ENCODE data around the gene ZCCHC17.
"Not testable (repeated sequence)": the region's sequence is repeated elsewhere in the genome, so short reads cannot be mapped to it uniquely, and the experiment has no call there.

ZCCHC17 gene

DNA sequence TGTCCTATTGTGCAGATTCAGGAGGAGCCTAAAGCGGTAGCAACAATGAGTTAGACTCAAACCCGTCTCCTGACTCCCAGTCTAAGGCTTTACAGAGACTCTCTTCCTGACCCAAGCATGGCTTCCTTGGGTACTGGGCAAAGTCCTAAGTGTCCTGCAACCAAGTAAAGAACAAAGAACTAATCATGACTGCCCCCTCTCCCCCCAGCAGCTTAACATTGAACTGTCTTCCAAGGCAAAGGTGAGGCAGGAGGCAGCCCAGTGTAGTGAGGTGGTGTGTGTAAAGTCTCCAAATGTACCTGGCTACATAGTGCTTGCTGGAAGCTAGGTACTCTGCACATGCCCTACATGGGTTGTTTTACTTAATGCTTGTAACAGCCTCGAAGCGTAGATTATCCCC lies 73.7 kb downstream of the ZCCHC17 start:
- no peak for DNase-seq (ENCODE audit: low spot score)

DNA sequence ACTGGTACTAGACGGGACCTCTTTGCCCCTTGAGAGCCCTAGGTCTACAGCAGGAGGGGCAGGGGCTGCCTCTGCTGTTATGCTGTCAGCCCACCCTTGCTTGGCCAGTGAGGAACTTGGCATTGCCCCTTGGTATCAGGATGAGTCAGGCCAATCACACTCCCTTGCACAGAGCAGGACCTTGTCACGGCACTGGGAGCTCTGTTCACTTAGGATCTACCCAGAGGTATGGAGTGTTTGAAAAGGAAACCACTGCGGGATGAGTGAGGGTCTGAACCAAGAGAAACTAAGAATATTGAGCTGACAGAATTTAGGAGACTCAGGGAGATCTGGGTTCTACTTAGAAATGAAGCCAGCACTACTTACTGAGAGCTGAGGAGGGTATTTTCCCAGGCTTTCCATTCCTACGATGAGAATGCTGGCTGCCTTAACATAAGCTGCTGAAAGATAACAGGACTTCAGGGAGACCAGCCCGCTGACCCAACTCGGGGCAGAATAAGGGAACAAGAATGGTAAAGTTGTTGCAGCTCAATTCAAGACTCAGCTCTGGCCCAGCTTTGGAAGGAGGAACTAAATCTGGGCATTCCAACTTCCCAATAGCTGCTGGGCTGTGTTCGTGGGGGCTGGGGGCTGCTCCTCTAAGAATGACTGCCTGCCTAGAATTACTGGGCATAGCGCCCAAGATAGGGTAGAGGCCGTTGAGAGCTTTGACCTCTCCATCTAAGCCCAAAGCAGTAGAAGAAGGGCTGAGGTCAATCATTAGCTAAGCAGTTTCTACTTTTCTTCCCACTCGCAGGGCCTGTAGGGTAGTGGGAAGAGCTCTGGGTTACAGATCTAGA lies 74.5 kb downstream of the ZCCHC17 start:
- DNase-seq (ENCODE audit: low spot score): no peak

DNA sequence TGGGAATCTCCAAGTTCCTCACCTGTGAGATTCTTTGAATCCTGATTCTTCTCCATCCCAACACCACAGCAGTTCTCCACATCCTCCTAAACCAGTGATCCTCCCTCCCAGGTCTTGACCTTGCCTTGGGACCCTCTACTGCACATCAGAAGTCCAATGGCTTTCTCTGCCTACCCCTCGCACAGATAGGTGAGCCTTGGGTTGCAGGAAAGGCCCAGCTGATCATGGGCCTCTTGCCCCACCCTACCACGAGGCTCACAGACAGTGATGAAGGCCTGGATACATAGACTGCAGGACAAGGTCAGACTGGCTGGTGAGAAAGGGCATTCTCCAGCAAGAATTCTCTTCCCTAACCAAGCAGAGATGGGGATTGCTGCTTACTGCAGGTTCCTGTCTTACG lies 75.2 kb downstream of the ZCCHC17 start:
- DNase-seq (ENCODE audit: low spot score): no peak

DNA sequence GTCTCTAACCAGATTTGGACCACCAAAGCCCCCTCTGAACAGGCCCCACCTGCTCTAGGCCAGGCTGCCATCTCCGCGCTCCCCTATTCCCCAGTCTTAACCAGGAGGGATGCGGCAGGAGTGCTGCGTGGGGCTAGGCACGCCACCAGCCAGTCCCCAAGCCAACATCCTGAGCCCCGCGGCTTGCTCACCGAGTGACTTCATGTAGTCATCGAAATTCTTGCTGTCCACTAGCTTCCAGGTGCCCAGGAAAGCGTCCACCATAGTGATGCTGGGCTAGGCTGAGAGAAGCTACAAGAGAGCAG lies 75.9 kb downstream of the ZCCHC17 start:
- DNase-seq (ENCODE audit: low spot score): no peak

DNA sequence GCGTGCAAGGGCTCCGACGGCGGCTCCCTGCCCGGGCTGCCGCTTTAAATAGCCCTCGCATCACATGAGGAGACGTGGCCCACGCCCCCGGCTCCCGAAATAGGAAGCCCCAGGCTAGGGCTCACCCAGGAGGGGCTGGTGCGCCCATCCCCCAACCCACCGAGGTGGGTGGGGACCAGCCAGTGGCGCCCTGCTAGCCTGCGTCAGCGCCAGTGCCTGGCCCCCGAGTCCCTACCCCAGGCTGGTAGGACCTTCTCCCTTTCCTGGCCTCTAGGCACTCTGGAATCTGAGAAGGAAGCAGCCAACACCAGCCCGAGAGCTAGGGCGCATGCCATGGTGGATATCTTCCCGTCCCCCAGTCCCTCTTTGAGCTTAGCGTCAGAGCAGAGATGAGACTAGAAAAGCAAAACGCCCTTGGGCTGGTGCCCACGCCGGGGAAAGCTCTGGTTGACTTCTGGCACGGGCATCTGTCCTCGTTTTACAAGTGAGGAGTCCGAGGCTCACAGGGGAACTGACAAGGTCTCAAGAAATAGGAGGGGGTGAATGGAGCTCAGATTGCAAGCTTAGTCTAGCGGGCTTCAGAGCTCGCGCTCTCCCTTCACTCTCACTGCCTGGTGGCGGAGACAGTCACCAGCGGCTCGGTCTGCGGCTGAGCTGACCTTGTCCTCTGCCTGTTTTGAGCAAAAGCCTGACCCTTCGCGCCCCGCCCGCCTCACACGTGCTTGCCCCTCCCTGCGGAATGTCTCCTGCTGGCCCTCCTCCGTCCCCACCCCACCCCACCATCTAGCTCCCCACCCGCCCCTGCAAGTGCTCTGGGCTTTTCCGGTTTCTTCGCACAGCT lies 76.4 kb downstream of the ZCCHC17 start, which contains the start of gene FABP3:
Gene FABP3 (minus strand): TSS at position 21 of the 841 bp plus-strand sequence. CDS start 62 bp downstream, outside the sequence.
- no peak for DNase-seq (ENCODE audit: low spot score)

DNA sequence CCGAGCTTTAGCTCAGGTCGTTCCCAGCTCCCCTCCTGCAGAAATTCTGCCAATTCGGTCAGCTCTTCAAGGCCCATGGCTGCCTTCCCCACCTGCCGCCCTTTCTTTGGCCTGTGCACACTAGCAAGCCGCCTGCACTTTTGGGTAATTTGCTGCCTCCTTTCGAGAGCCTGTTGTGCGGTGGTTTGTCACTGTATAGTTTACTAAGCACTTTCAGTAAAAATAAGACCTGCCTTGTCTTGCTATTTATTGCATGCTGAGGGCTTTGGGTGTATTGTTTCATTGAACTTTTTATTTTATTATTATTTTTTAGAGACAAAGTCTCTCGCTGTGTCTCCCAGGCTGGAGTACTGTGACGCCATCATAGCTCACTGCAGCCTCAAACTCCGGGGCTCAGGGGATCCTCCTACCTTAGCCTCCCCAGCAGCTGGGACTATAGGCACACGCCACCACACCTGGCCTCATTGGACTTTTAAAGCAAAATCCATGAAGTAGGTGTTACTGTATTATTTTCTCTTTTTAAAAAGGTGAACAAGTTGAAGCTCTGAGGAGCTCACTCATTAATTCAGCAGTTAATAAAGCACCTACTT lies 77.2 kb downstream of the ZCCHC17 start:
- DNase-seq (ENCODE audit: low spot score): peak; percentile 2

DNA sequence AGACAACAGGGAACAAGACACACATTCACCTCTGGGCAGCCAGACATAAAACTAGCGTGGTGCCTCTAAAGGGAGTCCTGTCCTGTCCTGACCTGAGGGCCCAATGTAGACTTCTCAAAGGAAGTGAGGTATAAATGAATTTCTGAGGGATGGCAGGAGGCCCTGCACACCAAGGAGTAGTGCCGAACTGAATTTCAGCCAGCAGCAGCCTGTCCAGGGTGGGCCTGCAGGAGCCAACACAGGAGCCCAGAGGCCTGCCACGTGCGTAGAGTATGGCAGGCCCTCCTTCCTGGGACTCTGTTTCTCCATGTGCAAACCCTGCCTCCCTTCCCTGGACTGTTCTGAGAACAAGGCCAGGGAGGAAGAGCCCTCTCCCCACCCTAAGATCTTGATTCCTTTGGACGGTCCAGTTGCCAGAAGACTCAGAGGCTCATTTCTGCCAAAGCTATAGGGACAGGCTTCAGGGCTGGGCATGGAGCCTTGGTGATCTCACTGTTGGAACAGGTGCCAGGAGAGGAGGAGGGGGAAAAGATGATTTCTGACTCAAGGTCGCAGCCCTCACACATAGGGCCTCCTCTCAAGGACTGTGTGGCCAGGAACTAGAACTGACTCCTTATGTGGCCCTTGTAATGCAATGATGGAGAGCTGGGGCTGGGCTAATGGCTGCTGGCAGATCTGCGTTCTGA lies 77.8 kb downstream of the ZCCHC17 start:
- no peak for DNase-seq (ENCODE audit: low spot score)

DNA sequence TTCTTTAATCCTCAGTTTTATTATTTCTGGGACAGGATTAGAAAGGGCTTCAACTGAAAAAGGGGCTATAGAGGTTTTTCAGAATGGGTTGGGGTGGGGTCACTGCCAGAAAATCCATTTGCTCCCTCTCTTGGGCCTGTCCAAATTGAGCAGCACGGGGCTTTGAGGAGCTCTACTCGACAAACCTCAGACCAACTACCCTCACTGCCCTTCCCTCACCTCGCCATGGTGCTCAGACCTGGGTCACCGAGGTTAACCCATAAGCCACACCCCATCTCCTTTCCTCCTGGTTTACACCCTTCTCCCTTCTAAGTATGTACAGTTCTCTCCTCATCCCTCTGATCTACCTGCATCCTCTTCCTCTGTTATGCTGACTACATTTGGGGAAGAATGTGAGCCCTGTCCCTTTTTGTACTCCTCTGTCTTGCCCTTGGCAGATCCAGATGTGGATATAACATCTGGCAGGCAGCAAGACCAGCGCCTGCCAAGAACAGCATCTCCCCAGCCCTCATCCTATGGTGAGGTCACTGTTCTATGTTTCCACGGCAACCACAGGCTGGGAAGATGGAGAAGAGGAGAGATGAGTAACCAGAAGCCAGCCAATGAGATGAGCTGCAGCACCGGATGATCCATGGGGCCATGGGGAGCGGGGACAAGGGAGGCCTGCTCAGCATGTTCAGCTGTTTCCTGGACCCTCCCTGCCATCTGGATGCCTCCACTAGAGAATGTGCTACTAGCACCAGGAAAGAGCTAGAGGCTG lies 79.7 kb downstream of the ZCCHC17 start:
- no peak for DNase-seq (ENCODE audit: low spot score)

DNA sequence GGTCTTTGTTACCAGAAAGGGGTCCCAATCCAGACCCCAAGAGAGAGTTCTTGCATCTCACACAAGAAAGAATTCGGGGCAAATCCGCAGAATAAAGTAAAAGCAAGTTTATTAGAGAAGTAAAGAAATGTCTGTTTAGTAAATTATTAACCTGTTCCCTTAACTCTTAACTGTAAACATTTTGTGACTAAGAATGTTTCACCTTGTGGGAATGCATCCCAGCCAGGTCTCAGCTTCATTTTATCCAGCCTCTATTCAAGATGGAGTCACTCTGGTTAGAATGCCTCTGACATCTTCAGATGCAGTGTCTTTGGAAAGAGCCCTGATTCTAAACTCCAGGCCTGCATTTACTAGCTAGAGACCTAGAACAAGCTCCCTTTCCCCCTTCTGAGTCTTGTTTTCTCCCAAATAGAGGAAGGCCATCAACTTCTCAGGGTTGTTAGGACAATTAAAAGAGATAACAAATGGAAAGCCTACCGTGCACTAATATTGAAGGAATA lies 80.6 kb downstream of the ZCCHC17 start:
- DNase-seq (ENCODE audit: low spot score): no peak

DNA sequence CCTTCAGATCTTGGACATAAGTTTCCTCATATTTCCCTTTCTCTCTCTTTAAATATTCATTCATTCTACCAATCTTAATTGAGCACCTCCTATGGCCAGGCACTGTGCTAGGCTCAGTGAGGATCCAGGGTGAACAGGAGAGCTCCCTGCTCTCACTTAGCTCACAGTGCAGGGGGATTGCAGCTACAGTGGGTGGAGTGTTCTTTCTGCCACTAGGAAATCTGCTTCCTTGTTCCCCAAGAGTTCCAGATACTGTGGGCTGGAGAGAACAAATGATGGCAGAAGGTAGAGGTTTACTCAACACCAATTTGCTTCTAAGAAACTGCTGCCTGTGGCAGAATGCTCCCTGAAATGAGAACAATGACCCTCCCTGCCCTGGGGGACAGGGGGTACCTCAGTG lies 81.2 kb downstream of the ZCCHC17 start:
- no peak for DNase-seq (ENCODE audit: low spot score)

DNA sequence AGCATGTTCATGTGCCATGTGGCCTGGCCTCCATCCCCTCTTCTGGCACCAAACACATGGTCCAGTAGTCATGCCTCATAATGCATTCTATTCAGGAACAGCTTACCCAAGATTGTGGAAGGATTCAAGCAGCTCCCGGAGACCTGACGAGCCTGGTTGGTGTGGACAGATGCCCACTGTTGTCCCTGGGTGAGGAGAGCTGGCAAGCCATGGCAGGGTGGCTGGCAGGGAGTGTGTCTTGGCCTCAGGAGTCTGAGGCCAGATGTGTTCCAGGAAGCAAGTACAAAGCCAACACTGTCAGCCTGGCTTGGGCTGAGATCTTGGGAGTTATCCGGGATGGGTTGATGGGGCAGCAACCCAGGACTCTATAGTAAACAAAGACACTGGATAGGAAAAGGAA lies 83.3 kb downstream of the ZCCHC17 start:
- DNase-seq (ENCODE audit: low spot score): no peak

DNA sequence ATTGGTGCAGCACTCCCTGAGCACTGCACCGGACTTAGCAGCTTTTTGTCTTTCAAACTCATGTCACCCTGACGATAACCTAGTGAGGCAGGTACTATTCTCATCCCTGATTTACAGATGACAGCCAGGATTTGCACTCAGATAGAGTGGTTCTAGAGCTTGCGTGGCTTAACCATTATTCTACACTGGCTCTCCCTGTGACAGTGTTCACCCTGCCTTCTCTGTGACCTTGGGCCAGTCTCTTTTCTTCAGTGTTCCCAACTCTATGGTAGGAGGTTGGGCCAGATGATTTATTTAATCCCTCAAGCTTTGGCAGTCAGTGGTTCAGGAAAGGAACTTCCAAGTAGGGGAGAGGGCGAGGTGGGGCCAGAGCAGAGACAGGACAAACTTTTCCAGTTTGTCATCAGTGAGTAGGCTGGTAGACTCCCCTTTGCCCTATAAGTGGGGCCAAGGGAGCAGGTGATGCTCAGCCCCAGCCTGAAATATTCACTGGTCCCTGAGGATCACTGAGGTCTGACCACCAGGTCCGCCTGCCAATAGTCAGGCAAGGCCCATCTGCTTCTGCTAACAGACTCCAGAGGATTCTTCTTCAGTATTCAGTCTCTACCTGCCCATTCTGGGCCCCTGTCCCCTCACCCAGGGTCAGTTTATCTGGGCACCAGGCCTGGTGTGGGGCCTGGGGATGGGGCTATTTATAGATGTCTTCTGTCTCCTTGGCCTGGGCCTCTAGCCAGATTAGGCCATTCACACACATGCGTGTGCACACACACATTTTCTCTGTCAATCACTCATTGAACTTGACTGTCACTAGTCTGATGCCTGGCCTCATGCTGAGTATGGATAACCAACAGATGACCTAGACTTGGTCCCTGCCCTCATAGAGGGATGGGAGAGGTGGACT lies 84.8 kb downstream of the ZCCHC17 start:
- DNase-seq (ENCODE audit: low spot score): no peak

DNA sequence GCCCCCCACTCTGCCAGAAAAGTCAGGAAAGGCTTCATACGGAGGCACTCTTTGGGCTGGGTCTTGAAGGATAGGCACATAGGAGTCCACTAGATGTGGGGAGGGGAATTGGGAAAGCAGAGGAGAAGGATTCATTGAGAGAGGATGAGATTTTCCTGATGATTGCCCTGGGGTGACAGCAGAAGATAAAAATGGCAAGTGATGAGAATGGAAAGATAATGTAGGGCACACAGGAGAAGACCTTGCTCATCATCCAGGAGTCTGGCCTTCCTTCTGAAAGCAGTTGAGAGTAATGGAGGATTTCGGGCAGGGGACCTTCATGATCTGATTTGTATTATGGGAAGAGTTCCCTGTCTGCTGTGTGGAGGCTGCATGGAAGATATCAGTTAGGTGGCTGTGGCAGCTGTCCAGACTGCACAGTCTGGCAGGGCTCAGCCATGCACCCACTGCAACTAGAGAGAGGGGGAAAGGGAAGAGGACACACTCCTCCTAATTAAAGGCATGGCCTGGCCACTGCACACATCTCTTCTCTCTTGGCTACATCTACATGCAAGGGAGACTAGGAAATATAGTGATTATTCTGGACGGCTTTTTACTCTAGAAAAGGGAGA lies 85.7 kb downstream of the ZCCHC17 start:
- DNase-seq (ENCODE audit: low spot score): no peak

DNA sequence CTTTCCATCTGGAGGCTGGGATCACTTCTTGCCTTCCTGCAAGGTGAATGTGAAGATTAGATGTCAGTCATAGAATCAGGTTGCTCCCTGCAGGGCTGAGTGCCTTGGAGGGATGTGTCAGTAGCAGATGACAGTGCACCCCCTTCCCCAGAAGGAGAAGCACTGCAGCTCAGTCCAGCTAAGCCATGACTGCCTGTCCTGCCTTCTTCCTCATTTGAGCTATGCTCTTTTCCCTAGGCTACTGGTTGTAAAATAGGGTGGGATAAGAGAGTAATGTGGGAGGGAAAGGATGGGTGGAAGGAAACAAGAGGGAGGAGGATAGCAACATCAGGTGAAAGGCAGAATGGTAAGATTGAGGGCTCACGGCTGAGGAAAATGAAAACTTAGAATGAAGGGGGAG lies 87.1 kb downstream of the ZCCHC17 start:
- DNase-seq (ENCODE audit: low spot score): no peak

DNA sequence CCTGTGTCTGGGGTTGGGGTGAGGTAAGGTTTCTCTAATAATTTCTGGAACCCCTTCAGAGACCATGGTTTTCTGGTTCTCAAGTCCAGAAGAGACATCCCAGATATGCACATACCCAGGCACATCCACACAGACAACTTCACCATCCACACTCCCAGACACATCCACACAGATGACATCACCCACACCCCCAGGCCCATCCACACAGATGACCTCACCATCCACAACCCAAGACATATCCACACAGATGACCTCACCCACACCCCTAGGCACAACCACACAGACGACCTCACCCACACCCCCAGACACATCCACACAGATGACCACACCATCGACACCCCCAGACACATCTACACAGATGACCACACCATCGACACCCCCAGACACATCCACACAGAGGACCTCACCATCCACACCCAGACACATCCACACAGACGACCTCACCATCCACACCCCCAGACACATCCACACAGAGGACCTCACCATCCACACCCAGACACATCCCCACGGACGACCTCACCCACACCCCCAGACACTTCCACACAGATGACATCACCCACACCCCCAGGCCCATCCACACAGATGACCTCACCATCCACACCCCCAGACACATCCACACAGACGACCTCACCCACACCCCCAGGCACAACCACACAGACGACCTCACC lies 89.9 kb downstream of the ZCCHC17 start:
- DNase-seq (ENCODE audit: low spot score): not testable (repeated sequence)

DNA sequence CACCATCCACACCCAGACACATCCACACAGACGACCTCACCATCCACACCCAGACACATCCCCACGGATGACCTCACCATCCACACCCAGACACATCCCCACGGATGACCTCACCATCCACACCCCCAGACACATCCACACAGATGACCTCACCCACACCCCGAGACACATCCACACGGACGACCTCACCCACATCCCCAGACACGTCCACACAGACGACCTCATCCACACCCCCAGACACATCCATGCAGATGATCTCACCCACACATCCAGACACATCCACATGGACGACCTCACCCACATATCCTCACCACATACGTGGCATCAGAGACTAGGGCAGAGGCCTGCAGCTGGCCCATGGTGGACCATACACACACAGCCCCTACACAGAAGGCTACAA lies 90.8 kb downstream of the ZCCHC17 start:
- DNase-seq (ENCODE audit: low spot score): no peak

DNA sequence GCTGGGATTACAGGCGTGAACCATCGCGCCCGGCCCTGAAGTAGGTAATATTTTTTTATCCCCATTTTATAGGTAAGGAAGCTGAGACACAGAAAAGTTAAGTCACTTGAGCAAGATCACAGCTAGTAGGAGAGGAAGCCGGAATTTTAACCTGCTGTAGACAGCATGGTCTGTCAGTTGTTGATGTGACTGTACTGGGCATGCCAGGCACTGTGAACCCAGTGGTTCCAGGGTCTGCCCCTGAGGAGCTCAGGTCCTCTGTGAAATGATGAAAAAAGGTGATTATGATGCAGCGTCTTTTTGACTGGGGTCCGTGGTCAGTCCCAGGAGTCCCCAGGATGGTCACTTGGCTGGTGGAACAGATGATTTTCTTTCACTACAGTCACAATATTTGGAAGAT lies 92.8 kb downstream of the ZCCHC17 start:
- DNase-seq (ENCODE audit: low spot score): no peak

DNA sequence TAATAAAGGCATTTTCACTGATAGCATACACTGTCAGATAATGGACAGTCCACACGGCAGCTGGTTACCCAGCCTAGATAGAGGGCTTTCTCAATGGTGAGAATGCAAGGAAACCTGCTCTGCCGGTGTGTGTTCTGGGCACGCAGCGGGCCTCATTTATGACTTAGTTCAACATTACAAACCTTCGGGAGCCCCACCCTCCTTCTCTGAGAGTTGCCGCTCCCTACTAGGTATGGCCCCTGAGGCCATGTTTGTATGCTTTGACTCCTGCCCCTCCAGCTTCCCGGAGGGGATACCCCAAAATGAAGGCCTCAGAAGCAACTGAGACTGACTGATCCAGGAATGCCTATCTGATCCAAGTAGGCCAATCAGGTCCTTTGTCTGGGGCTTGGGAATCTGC lies 93.2 kb downstream of the ZCCHC17 start:
- no peak for DNase-seq (ENCODE audit: low spot score)

DNA sequence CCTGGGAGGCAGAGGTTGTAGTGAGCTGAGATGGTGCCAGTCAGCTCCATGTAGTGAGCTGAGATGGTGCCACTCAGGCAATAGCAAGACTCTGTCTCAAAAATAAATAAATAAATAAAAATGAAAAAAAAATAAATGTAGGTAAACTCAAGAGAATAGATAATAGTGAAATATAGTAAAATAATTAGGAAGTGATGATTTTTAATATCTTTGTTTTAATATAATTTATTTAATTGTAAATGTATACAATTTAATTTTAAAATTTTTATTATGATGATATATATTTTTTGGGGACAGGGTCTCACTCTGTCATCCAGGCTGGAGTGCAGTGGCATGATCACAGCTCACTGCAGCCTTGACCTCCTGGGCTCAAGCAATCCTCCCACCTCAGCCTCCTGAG lies 96.6 kb downstream of the ZCCHC17 start:
- no peak for DNase-seq (ENCODE audit: low spot score)

Data from CD4-positive, alpha-beta T cell treated with Interleukin-2 at 100 ng/mL for 4 hours (primary cell).